HG03025 (cell line): ENCODE results near the gene NCEH1.

Experiments used
- ATAC-seq: cut with Tn5 transposase; IDR thresholded peaks from one replicate; pipeline ENCODE4 v1.9.1; 2021; ENCODE audit warnings: mild to moderate bottlenecking, moderate library complexity; ENCODE audit not compliant: unreplicated experiment, low FRiP score

The NCEH1 gene

GRCh38 chr3:172591876-172592771 is 118.7 kb downstream of the NCEH1 start:
- peak; percentile 82 for ATAC-seq

- ATAC-seq = no peak
These were observed 119.7 kb downstream of the NCEH1 start for GRCh38 chr3:172591125-172591605.

GRCh38 chr3:172586436-172586835 is 124.4 kb downstream of the NCEH1 start:
- no peak for ATAC-seq

GRCh38 chr3:172585954-172586353 is 124.9 kb downstream of the NCEH1 start:
- ATAC-seq = no peak

- ATAC-seq = no peak
These were observed 128.2 kb downstream of the NCEH1 start for GRCh38 chr3:172582712-172583111.

- no peak for ATAC-seq
These were observed 129.1 kb downstream of the NCEH1 start for GRCh38 chr3:172581757-172582166.

GRCh38 chr3:172580680-172581401 is 130.0 kb downstream of the NCEH1 start:
- peak; percentile 92 for ATAC-seq
